H1 (cell line): ENCODE results near the gene RGS17. TPM values are rescaled to one million over a fixed set of nuclear protein-coding genes. Genes with fewer than 3 reads are reported as not detected.

Source experiments
- ASH2L ChIP-seq: fragments of 200-600, 300-600 bp; sonication (generic); IDR thresholded peaks from one replicate; pipeline ENCODE4 v1.7.1; 2017; ENCODE audit warnings: low read length
- BRCA1 ChIP-seq: IDR thresholded peaks from 2 replicates; pipeline ENCODE4 v1.6.1; 2012; ENCODE audit warnings: low read depth, low read length, improper control_type of control experiment
- JUN ChIP-seq: IDR thresholded peaks from 2 replicates; pipeline ENCODE4 v1.6.1; 2011; ENCODE audit warnings: low read depth, mild to moderate bottlenecking, improper control_type of control experiment, low read length
- polyA plus RNA-seq, 7 experiments: library from polyadenylated mRNA; depleted of rRNA in 3 of 7; stranded (reverse) in 5 of 7; unstranded in 2 of 7; fragments of >200 nt in 5 of 7; fragments of 200-250 nt in 2 of 7; gene quantifications; 1 replicate in 5 of 7; 2 replicates in 1 of 7; 4 replicates in 1 of 7; pipeline versions ENCODE4 v1.2.1 to v1.2.3, GENCODE V29; 2011 to 2013; ENCODE audit warnings: missing spikeins in 2 of 7, mixed read lengths in 2 of 7
- total RNA-seq: library from RNA; stranded (reverse); fragmentation: NEBNext Ultra II Directional; extraction: Animal tissue kit (Norgen Biotek cat#: 25700); gene quantifications from 2 replicates; pipeline ENCODE4 v1.2.1, GENCODE V29; 2021

RGS17 gene
- total and polyA plus RNA-seq, 2 of the 8 experiments (the other 6 are each of a cell fraction or from before 2014, with no cell fraction given), result 2.0 to 12.2 TPM

DNA sequence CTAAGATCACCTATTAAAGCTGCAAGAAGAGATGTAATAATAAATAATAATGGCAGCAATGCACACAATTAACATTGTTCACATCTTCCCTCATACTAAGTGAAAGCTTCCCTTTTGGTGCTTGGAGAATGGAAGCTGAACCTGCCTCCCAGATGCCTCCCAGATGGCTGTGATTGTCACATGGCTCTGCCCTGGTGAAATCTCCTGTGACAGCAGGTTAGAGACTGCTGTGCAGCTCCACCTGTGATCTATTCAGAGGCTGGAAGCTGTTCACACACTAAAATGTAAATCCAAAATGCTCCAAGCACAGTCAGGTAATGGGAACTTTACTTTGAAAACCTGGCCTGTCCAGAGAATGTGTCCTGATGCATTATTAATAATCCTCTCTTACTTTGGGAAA, 41.7 kb upstream of the RGS17 start (continued):
- TF ChIP-seq JUN (no peak), ASH2L (no peak), BRCA1 (no peak)
